ENCODE results near the gene XYLB.

The XYLB gene

DNA sequence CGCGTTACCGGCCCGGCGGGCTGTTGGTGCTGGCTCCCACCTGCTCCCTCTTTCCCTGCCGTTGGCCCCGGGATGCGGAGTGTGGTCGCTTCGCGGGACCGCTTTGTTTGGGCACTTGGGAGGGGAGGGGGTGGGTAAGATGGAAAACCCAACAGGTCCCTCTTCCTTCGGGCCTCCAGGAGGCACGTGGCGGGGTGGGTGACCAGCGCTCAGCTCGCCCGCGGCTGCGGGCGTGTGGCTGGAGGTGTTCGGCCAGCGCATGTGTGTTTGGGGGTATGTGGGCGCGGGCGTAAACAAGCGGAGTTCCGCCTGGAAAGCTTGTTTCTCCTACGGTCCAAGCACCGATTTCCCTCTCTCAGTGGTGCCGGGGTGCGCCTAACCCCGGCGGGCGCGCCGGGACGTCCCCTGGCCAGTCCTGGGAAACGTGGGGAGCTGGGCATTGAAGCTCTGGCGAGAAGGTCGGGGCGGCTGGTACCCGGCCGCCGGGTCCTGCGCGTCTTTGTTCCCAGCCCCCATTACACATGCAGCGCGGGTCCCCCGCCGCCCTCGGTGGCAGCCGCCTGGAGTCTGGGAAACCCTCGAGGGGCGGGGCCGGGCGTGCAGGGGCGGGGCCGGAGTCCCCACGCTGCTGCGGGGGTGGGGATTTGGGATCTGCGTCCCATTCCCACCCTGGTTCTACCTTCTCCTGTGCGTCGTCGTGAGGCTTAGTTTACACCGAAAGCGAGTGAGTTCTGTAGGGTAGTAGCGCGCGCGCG is 108.5 kb downstream of the XYLB start:
- no peak for DNase-seq (ENCODE audit: low read depth)

DNA sequence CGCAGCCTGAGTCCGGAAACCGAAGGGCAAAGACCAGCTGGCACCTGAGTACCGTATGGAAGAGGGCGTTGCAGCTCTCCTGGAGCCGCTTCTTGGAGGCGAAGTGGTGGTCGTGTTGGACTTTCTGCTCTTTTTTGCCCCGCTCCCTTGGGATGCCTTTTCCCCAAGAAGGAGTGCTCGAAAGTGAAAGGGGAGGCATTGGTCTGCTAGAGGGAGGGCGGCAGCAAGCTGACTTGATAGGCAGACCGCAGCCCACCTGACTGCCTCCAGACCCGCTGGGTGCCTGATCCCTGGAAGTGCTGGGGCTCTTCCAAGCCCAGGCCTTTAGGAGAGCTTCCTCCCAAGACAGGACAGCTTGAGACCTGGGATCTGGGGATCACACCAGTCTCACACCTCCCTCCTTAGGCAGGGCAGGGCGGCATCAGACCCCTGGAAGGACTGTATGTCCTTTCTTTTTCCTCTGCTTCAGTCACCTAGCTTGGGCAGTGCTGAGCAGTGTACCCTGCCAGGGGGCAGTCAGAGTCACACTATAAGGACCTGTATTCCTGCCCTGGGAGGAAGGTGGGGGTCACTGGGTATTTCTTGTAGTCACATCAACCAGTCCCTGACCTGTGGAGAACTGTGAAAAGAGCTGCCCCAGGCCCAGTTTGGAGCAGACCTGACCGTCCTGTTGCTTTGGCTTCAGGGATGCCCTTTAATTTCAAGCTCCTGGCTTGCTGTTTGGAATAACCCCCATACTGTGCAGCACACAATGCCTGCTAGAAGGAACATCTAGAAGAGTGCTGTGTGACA is 109.2 kb downstream of the XYLB start:
- no peak for DNase-seq (ENCODE audit: low read depth)

- no peak for DNase-seq (ENCODE audit: low read depth)
Measured at GRCh38 chr3:38457111-38458003, 110.8 kb downstream of the XYLB start.

- no peak for DNase-seq (ENCODE audit: low read depth)
Measured at GRCh38 chr3:38458796-38459498, 112.4 kb downstream of the XYLB start.

GRCh38 chr3:38459499-38460048 is 113.0 kb downstream of the XYLB start:
- DNase-seq (ENCODE audit: low read depth) = no peak

GRCh38 chr3:38460377-38461270 is 114.0 kb downstream of the XYLB start:
- DNase-seq (ENCODE audit: low read depth) = no peak
